ENCODE results near the gene IL17RA.

DNA sequence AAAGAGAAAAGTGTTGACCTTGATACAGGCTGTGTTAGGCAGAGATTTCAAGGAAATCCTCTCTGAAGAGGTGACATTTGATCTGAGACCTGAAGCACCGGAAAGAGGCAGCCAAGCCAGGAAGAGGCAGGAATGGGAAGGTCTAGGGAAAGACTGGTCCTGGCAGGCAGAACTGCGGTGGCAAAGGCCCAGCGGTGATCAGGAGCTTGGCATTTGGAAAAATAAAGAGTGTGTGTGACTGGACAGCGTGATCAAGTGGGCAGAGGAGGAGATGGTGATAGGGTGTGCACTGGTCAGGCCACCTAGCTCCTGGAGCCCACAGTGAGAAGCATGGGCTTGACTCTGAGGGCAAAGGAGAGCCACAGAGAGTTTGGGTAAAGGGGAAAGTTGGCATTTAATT lies 49.6 kb upstream of the IL17RA start:
- TF ChIP-seq, protein P1, sequence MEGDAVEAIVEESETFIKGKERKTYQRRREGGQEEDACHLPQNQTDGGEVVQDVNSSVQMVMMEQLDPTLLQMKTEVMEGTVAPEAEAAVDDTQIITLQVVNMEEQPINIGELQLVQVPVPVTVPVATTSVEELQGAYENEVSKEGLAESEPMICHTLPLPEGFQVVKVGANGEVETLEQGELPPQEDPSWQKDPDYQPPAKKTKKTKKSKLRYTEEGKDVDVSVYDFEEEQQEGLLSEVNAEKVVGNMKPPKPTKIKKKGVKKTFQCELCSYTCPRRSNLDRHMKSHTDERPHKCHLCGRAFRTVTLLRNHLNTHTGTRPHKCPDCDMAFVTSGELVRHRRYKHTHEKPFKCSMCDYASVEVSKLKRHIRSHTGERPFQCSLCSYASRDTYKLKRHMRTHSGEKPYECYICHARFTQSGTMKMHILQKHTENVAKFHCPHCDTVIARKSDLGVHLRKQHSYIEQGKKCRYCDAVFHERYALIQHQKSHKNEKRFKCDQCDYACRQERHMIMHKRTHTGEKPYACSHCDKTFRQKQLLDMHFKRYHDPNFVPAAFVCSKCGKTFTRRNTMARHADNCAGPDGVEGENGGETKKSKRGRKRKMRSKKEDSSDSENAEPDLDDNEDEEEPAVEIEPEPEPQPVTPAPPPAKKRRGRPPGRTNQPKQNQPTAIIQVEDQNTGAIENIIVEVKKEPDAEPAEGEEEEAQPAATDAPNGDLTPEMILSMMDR (conservative IDR thresholded peaks at IDR 0.05; ENCODE audit: low read depth, low read length): no peak
- TF ChIP-seq EZH2 (IDR thresholded peaks at IDR 0.05; ENCODE audit: borderline replicate concordance, low read depth, low read length, poor library complexity, severe bottlenecking): no peak
